Activated CD4-positive, alpha-beta T cell treated with anti-CD3 and anti-CD28 coated beads for 36 hours (primary cell): ENCODE measurements around the gene DNMT1. TPM values are rescaled to one million over a fixed set of nuclear protein-coding genes. Genes with fewer than 3 reads are reported as not detected.

ENCODE experiments used
- ATAC-seq: fragments of 200-7000 bp; cut with Tn5 transposase; one replicate; pipeline ENCODE4 v1.10.0; 2021; ENCODE audit warnings: mild to moderate bottlenecking, moderate library complexity
- CTCF ChIA-PET: fragments of 350-600 bp; sonication (Branson Sonifier 250); formaldehyde crosslinking; loops from one replicate; lab custom pipeline; 2021; ENCODE audit warnings: antibody characterized with exemption; lab: Charles Lee
- POLR2A ChIA-PET: fragments of 350-600 bp; sonication (Branson Sonifier 250); formaldehyde crosslinking; loops from one replicate; lab custom pipeline; 2021; ENCODE audit warnings: antibody characterized with exemption, inconsistent platforms; lab: Charles Lee
- DNase-seq: peaks from one replicate; pipeline ENCODE4 v3.0.0-alpha.2; 2020
- H3K27ac Mint-ChIP-seq: one replicate; pipeline ENCODE4 v1.8.0; 2021; ENCODE audit warnings: mixed read lengths
- H3K27me3 Mint-ChIP-seq: one replicate; pipeline ENCODE4 v1.8.0; 2021; ENCODE audit warnings: mixed read lengths
- H3K36me3 Mint-ChIP-seq: one replicate; pipeline ENCODE4 v1.8.0; 2021; ENCODE audit warnings: low read depth, mixed read lengths
- H3K4me1 Mint-ChIP-seq: one replicate; pipeline ENCODE4 v1.8.0; 2021; ENCODE audit warnings: mixed read lengths
- H3K4me3 Mint-ChIP-seq: one replicate; pipeline ENCODE4 v1.8.0; 2021; ENCODE audit warnings: mild to moderate bottlenecking, moderate library complexity, mixed read lengths
- H3K9me3 Mint-ChIP-seq: one replicate; pipeline ENCODE4 v1.8.0; 2021; ENCODE audit warnings: low read depth, mixed read lengths
- intact Hi-C, 2 experiments: fragments of 100-400 bp; cut with DNase I in 1 of 2; cut with micrococcal nuclease in 1 of 2; formaldehyde crosslinking; loops; one replicate each; pipeline versions ENCODE4 v1.14.2 to v1.15.1; 2022 to 2024; cut with DNase I, micrococcal nuclease
- total RNA-seq, 2 experiments: library from RNA; stranded (reverse); gene quantifications; one replicate each; pipeline ENCODE4 v1.2.3, GENCODE V29; 2021

Gene DNMT1
- total RNA-seq, 2 experiments from 2014 or later, result 374 to 385 TPM

- intact Hi-C loops, result no loop called here
- H3K9me3 Mint-ChIP-seq, result no peaks in the 10 kb centered on the region
- ChIA-PET POLR2A (interaction anchor here (0.5 to 0.6 kb wide), 2 partner anchors 144 to 339 kb away, joined by 4 to 5 read pairs; no protein-coding TSS in a partner anchor), CTCF (interaction anchor here (1.0 to 2.1 kb wide), 4 partner anchors 10 to 160 kb away, joined by 4 to 8 read pairs (median 6); partner anchors contain the start of gene TYK2)
- H3K4me1 Mint-ChIP-seq, result peaks cover 2% of the 10 kb centered on the region
- no peak overlapping the region for H3K4me3 Mint-ChIP-seq
- H3K36me3 Mint-ChIP-seq, result peaks cover 9% of the 10 kb centered on the region
- no peak overlapping the region for H3K27ac Mint-ChIP-seq
- no peaks in the 10 kb centered on the region for H3K27me3 Mint-ChIP-seq
- ATAC-seq (peak; percentile 86), DNase-seq (peak; percentile 59)
These were observed 24.9 kb upstream of the DNMT1 start for GRCh38 chr19:10219678-10220077.

- ATAC-seq (no peak), DNase-seq (no peak)
- intact Hi-C loops, result no loop called here
- ChIA-PET CTCF (interaction anchor here (0.7 kb wide), 1 partner anchor 18 kb away, joined by 3 read pairs; no protein-coding TSS in a partner anchor), POLR2A (interaction anchor here (0.7 kb wide), 1 partner anchor 117 kb away, joined by 4 read pairs; no protein-coding TSS in a partner anchor)
- no peaks in the 10 kb centered on the region for H3K36me3 Mint-ChIP-seq
- H3K4me3 Mint-ChIP-seq, result no peak overlapping the region
- no peaks in the 10 kb centered on the region for H3K27me3 Mint-ChIP-seq
- H3K9me3 Mint-ChIP-seq, result no peaks in the 10 kb centered on the region
- peaks cover 2% of the 10 kb centered on the region for H3K4me1 Mint-ChIP-seq
- no peak overlapping the region for H3K27ac Mint-ChIP-seq
These were observed 22.3 kb upstream of the DNMT1 start for GRCh38 chr19:10217085-10217484.

- DNase-seq (no peak), ATAC-seq (no peak)
- peaks cover 2% of the 10 kb centered on the region for H3K4me1 Mint-ChIP-seq
- POLR2A ChIA-PET, result no interaction called here
- CTCF ChIA-PET, result interaction anchor here (1.5 to 2.0 kb wide), 2 partner anchors 11 to 189 kb away, joined by 3 to 6 read pairs; no protein-coding TSS in a partner anchor
- no peaks in the 10 kb centered on the region for H3K36me3 Mint-ChIP-seq
- no peaks in the 10 kb centered on the region for H3K9me3 Mint-ChIP-seq
- no peak overlapping the region for H3K4me3 Mint-ChIP-seq
- no peaks in the 10 kb centered on the region for H3K27me3 Mint-ChIP-seq
- intact Hi-C loops, result no loop called here
- no peak overlapping the region for H3K27ac Mint-ChIP-seq
These were observed 20.0 kb upstream of the DNMT1 start for GRCh38 chr19:10214784-10215183.

- H3K4me3 Mint-ChIP-seq, result no peak overlapping the region
- no peak for ATAC-seq
- no peaks in the 10 kb centered on the region for H3K4me1 Mint-ChIP-seq
- no peak overlapping the region for H3K27ac Mint-ChIP-seq
- no peak for DNase-seq
- intact Hi-C loops, result no loop called here
- CTCF ChIA-PET, result no interaction called here
- no peaks in the 10 kb centered on the region for H3K36me3 Mint-ChIP-seq
- POLR2A ChIA-PET, result no interaction called here
- peaks cover 8% of the 10 kb centered on the region for H3K9me3 Mint-ChIP-seq
- no peaks in the 10 kb centered on the region for H3K27me3 Mint-ChIP-seq
These were observed 16.9 kb upstream of the DNMT1 start for GRCh38 chr19:10211691-10212090.

- DNase-seq (no peak), ATAC-seq (no peak)
- no peaks in the 10 kb centered on the region for H3K4me1 Mint-ChIP-seq
- ChIA-PET CTCF (interaction anchor here (0.6 to 1.8 kb wide), 4 partner anchors 9 to 298 kb away, joined by 3 to 6 read pairs (median 4); no protein-coding TSS in a partner anchor), POLR2A (no interaction called here)
- intact Hi-C loops, result no loop called here
- H3K9me3 Mint-ChIP-seq, result peaks cover 8% of the 10 kb centered on the region
- H3K36me3 Mint-ChIP-seq, result no peaks in the 10 kb centered on the region
- no peak overlapping the region for H3K27ac Mint-ChIP-seq
- no peaks in the 10 kb centered on the region for H3K27me3 Mint-ChIP-seq
- no peak overlapping the region for H3K4me3 Mint-ChIP-seq
These were observed 16.3 kb upstream of the DNMT1 start for GRCh38 chr19:10211061-10211460.

- no peaks in the 10 kb centered on the region for H3K36me3 Mint-ChIP-seq
- ATAC-seq (no peak), DNase-seq (no peak)
- H3K27me3 Mint-ChIP-seq, result no peaks in the 10 kb centered on the region
- no peaks in the 10 kb centered on the region for H3K4me1 Mint-ChIP-seq
- no peak overlapping the region for H3K4me3 Mint-ChIP-seq
- H3K9me3 Mint-ChIP-seq, result peaks cover 8% of the 10 kb centered on the region
- H3K27ac Mint-ChIP-seq, result no peak overlapping the region
- POLR2A ChIA-PET, result interaction anchor here (0.6 kb wide), 1 partner anchor 108 kb away, joined by 3 read pairs; no protein-coding TSS in a partner anchor
- intact Hi-C loops, result no loop called here
- CTCF ChIA-PET, result interaction anchor here (1.8 kb wide), 1 partner anchor 10 kb away, joined by 6 read pairs; no protein-coding TSS in a partner anchor
These were observed 14.6 kb upstream of the DNMT1 start for GRCh38 chr19:10209315-10209714.

- Mint-ChIP-seq H3K4me3 (no peak overlapping the region), H3K9me3 (peaks cover 8% of the 10 kb centered on the region), H3K27ac (no peak overlapping the region), H3K27me3 (no peaks in the 10 kb centered on the region), H3K4me1 (no peaks in the 10 kb centered on the region), H3K36me3 (no peaks in the 10 kb centered on the region)
- CTCF ChIA-PET, result no interaction called here
- intact Hi-C loops, result no loop called here
- no peak for DNase-seq
- ATAC-seq, result peak; percentile 26
- POLR2A ChIA-PET, result no interaction called here
These were observed 12.3 kb upstream of the DNMT1 start for GRCh38 chr19:10207026-10207425.

GRCh38 chr19:10206226-10206885, 11.6 kb upstream of the DNMT1 start:
- POLR2A ChIA-PET, result interaction anchor here (0.8 to 1.0 kb wide), 2 partner anchors 13 to 85 kb away, joined by 3 to 7 read pairs; no protein-coding TSS in a partner anchor
- no peak overlapping the region for H3K4me3 Mint-ChIP-seq

GRCh38 chr19:10205636-10206035, 10.9 kb upstream of the DNMT1 start:
- Mint-ChIP-seq H3K27ac (no peak overlapping the region), H3K27me3 (no peaks in the 10 kb centered on the region), H3K4me1 (no peaks in the 10 kb centered on the region), H3K4me3 (no peak overlapping the region), H3K36me3 (no peaks in the 10 kb centered on the region), H3K9me3 (peaks cover 8% of the 10 kb centered on the region)
- POLR2A ChIA-PET, result interaction anchor here (0.8 to 1.0 kb wide), 2 partner anchors 13 to 86 kb away, joined by 3 to 7 read pairs; no protein-coding TSS in a partner anchor
- ATAC-seq, result no peak
- intact Hi-C loops, result no loop called here
- DNase-seq, result no peak
- CTCF ChIA-PET, result interaction anchor here (0.7 kb wide), 1 partner anchor 264 kb away, joined by 3 read pairs; no protein-coding TSS in a partner anchor

More at GRCh38 chr19:10206226-10206885, 11.6 kb upstream of the DNMT1 start:
- DNase-seq (no peak), ATAC-seq (no peak)
- H3K27ac Mint-ChIP-seq, result no peak overlapping the region
- CTCF ChIA-PET, result interaction anchor here (0.7 kb wide), 1 partner anchor 11 kb away, joined by 4 read pairs; the partner anchor contains the start of gene DNMT1
- no peaks in the 10 kb centered on the region for H3K4me1 Mint-ChIP-seq
- no peaks in the 10 kb centered on the region for H3K27me3 Mint-ChIP-seq
- H3K36me3 Mint-ChIP-seq, result no peaks in the 10 kb centered on the region
- intact Hi-C loops, result no loop called here
- peaks cover 8% of the 10 kb centered on the region for H3K9me3 Mint-ChIP-seq

- ATAC-seq, result no peak
- peaks cover 9% of the 10 kb centered on the region for H3K4me1 Mint-ChIP-seq
- ChIA-PET POLR2A (no interaction called here), CTCF (no interaction called here)
- no peak for DNase-seq
- no peaks in the 10 kb centered on the region for H3K27me3 Mint-ChIP-seq
- H3K36me3 Mint-ChIP-seq, result no peaks in the 10 kb centered on the region
- intact Hi-C loops, result no loop called here
- H3K9me3 Mint-ChIP-seq, result peaks cover 8% of the 10 kb centered on the region
- H3K27ac Mint-ChIP-seq, result no peak overlapping the region
- H3K4me3 Mint-ChIP-seq, result no peak overlapping the region
These were observed 8.9 kb upstream of the DNMT1 start for GRCh38 chr19:10203686-10204085.

- Mint-ChIP-seq H3K27me3 (no peaks in the 10 kb centered on the region), H3K27ac (no peak overlapping the region), H3K4me1 (peaks cover 15% of the 10 kb centered on the region), H3K4me3 (no peak overlapping the region), H3K36me3 (no peaks in the 10 kb centered on the region), H3K9me3 (no peaks in the 10 kb centered on the region)
- CTCF ChIA-PET, result interaction anchor here (0.6 kb wide), 1 partner anchor 19 kb away, joined by 3 read pairs; no protein-coding TSS in a partner anchor
- DNase-seq (no peak), ATAC-seq (no peak)
- intact Hi-C loops, result no loop called here
- POLR2A ChIA-PET, result no interaction called here
These were observed 6.4 kb upstream of the DNMT1 start for GRCh38 chr19:10201176-10201575.
